Measurements from ENCODE around the gene FTMT.
"Not testable (repeated sequence)": the region's sequence is repeated elsewhere in the genome, so short reads cannot be mapped to it uniquely, and the experiment has no call there.

Gene FTMT

GRCh38 chr5:121851643-121852574 is at the start of gene FTMT:
FTMT (plus strand) TSS chr5:121851882; CDS start chr5:121851964, 82 bp downstream.
- Mint-ChIP-seq H3K27me3 (no peaks in the 10 kb centered on the region), H3K27ac (no peak within 1 kb of the TSS), H3K4me3 (no peak within 1 kb of the TSS), H3K9me3 (ENCODE audit: low read depth) (no peaks in the 10 kb centered on the region), H3K4me1 (ENCODE audit: low read depth) (no peaks in the 10 kb centered on the region), H3K36me3 (no peaks in the 10 kb centered on the region)

GRCh38 chr5:121805251-121805650 is 46.4 kb upstream of the FTMT start:
- H3K27ac Mint-ChIP-seq; H3K27me3 Mint-ChIP-seq; H3K36me3 Mint-ChIP-seq; H3K4me3 Mint-ChIP-seq; H3K4me1 Mint-ChIP-seq (ENCODE audit: low read depth): not testable (repeated sequence)
- peaks cover 11% of the 10 kb centered on the region for H3K9me3 Mint-ChIP-seq (ENCODE audit: low read depth)

GRCh38 chr5:121805911-121806310 is 45.8 kb upstream of the FTMT start:
- Mint-ChIP-seq H3K27me3 (no peaks in the 10 kb centered on the region), H3K27ac (no peak overlapping the region), H3K4me1 (ENCODE audit: low read depth) (no peaks in the 10 kb centered on the region), H3K36me3 (no peaks in the 10 kb centered on the region), H3K9me3 (ENCODE audit: low read depth) (peaks cover 11% of the 10 kb centered on the region), H3K4me3 (no peak overlapping the region)

GRCh38 chr5:121816164-121816563 is 35.5 kb upstream of the FTMT start:
- no peaks in the 10 kb centered on the region for H3K4me1 Mint-ChIP-seq (ENCODE audit: low read depth)
- H3K9me3 Mint-ChIP-seq (ENCODE audit: low read depth), result no peaks in the 10 kb centered on the region
- H3K27me3 Mint-ChIP-seq, result no peaks in the 10 kb centered on the region
- H3K4me3 Mint-ChIP-seq, result no peak overlapping the region
- H3K36me3 Mint-ChIP-seq, result no peaks in the 10 kb centered on the region
- H3K27ac Mint-ChIP-seq, result no peak overlapping the region

GRCh38 chr5:121819682-121820261 is 31.9 kb upstream of the FTMT start:
- Mint-ChIP-seq H3K27me3 (no peaks in the 10 kb centered on the region), H3K4me3 (no peak overlapping the region), H3K4me1 (ENCODE audit: low read depth) (no peaks in the 10 kb centered on the region), H3K27ac (no peak overlapping the region), H3K36me3 (no peaks in the 10 kb centered on the region), H3K9me3 (ENCODE audit: low read depth) (no peaks in the 10 kb centered on the region)

- Mint-ChIP-seq H3K36me3 (no peaks in the 10 kb centered on the region), H3K4me3 (no peak overlapping the region), H3K9me3 (ENCODE audit: low read depth) (no peaks in the 10 kb centered on the region), H3K4me1 (ENCODE audit: low read depth) (no peaks in the 10 kb centered on the region), H3K27me3 (peaks cover 4% of the 10 kb centered on the region), H3K27ac (no peak overlapping the region)
Measured at GRCh38 chr5:121833617-121834016, 18.1 kb upstream of the FTMT start.

GRCh38 chr5:121834021-121834420 is 17.7 kb upstream of the FTMT start:
- Mint-ChIP-seq H3K4me1 (ENCODE audit: low read depth) (no peaks in the 10 kb centered on the region), H3K27ac (no peak overlapping the region), H3K36me3 (no peaks in the 10 kb centered on the region), H3K9me3 (ENCODE audit: low read depth) (no peaks in the 10 kb centered on the region), H3K4me3 (no peak overlapping the region), H3K27me3 (peaks cover 4% of the 10 kb centered on the region)

- H3K36me3 Mint-ChIP-seq, result no peaks in the 10 kb centered on the region
- no peak overlapping the region for H3K4me3 Mint-ChIP-seq
- H3K27me3 Mint-ChIP-seq, result peaks cover 2% of the 10 kb centered on the region
- no peaks in the 10 kb centered on the region for H3K4me1 Mint-ChIP-seq (ENCODE audit: low read depth)
- no peak overlapping the region for H3K27ac Mint-ChIP-seq
- H3K9me3 Mint-ChIP-seq (ENCODE audit: low read depth), result no peaks in the 10 kb centered on the region
Measured at GRCh38 chr5:121841892-121842291, 9.8 kb upstream of the FTMT start.

- Mint-ChIP-seq H3K27ac (no peak overlapping the region), H3K27me3 (no peaks in the 10 kb centered on the region)
Measured at GRCh38 chr5:121850272-121850671, 1.4 kb upstream of the FTMT start.

GRCh38 chr5:121853850-121854249 is 2.2 kb downstream of the FTMT start:
- no peak overlapping the region for H3K27ac Mint-ChIP-seq
- no peaks in the 10 kb centered on the region for H3K27me3 Mint-ChIP-seq
- H3K4me3 Mint-ChIP-seq, result no peak overlapping the region
- no peaks in the 10 kb centered on the region for H3K36me3 Mint-ChIP-seq
- H3K9me3 Mint-ChIP-seq (ENCODE audit: low read depth), result no peaks in the 10 kb centered on the region
- no peaks in the 10 kb centered on the region for H3K4me1 Mint-ChIP-seq (ENCODE audit: low read depth)

More at GRCh38 chr5:121850272-121850671, 1.4 kb upstream of the FTMT start:
- Mint-ChIP-seq H3K4me1 (ENCODE audit: low read depth) (no peaks in the 10 kb centered on the region), H3K9me3 (ENCODE audit: low read depth) (no peaks in the 10 kb centered on the region), H3K36me3 (no peaks in the 10 kb centered on the region), H3K4me3 (no peak overlapping the region)

GRCh38 chr5:121862801-121863200 is 11.1 kb downstream of the FTMT start:
- Mint-ChIP-seq H3K4me1 (ENCODE audit: low read depth) (no peaks in the 10 kb centered on the region), H3K9me3 (ENCODE audit: low read depth) (no peaks in the 10 kb centered on the region), H3K36me3 (no peaks in the 10 kb centered on the region), H3K27ac (no peak overlapping the region), H3K4me3 (no peak overlapping the region), H3K27me3 (peaks cover 2% of the 10 kb centered on the region)

GRCh38 chr5:121863753-121864285 is 12.1 kb downstream of the FTMT start:
- Mint-ChIP-seq H3K27me3 (peaks cover 2% of the 10 kb centered on the region), H3K4me1 (ENCODE audit: low read depth) (no peaks in the 10 kb centered on the region), H3K9me3 (ENCODE audit: low read depth) (no peaks in the 10 kb centered on the region), H3K27ac (no peak overlapping the region), H3K36me3 (no peaks in the 10 kb centered on the region), H3K4me3 (no peak overlapping the region)

GRCh38 chr5:121867403-121867802 is 15.7 kb downstream of the FTMT start:
- no peaks in the 10 kb centered on the region for H3K4me1 Mint-ChIP-seq (ENCODE audit: low read depth)
- no peak overlapping the region for H3K4me3 Mint-ChIP-seq
- no peaks in the 10 kb centered on the region for H3K36me3 Mint-ChIP-seq
- H3K27me3 Mint-ChIP-seq, result peaks cover 2% of the 10 kb centered on the region
- H3K27ac Mint-ChIP-seq, result no peak overlapping the region
- no peaks in the 10 kb centered on the region for H3K9me3 Mint-ChIP-seq (ENCODE audit: low read depth)

GRCh38 chr5:121870489-121870888 is 18.8 kb downstream of the FTMT start:
- Mint-ChIP-seq H3K4me1 (ENCODE audit: low read depth) (no peaks in the 10 kb centered on the region), H3K27ac (no peak overlapping the region), H3K9me3 (ENCODE audit: low read depth) (no peaks in the 10 kb centered on the region), H3K36me3 (no peaks in the 10 kb centered on the region), H3K27me3 (peaks cover 2% of the 10 kb centered on the region), H3K4me3 (no peak overlapping the region)

- no peaks in the 10 kb centered on the region for H3K36me3 Mint-ChIP-seq
- H3K4me3 Mint-ChIP-seq, result no peak overlapping the region
- no peak overlapping the region for H3K27ac Mint-ChIP-seq
- no peaks in the 10 kb centered on the region for H3K9me3 Mint-ChIP-seq (ENCODE audit: low read depth)
- peaks cover 2% of the 10 kb centered on the region for H3K27me3 Mint-ChIP-seq
- H3K4me1 Mint-ChIP-seq (ENCODE audit: low read depth), result no peaks in the 10 kb centered on the region
Measured at GRCh38 chr5:121872856-121873255, 21.2 kb downstream of the FTMT start.

Data from activated naive CD8-positive, alpha-beta T cell (primary cell).